ENCODE results near the gene KCTD17.

Gene KCTD17

GRCh38 chr22:37033605-37034430 lies 17.7 kb upstream of the KCTD17 start:
- DNase-seq: no peak
- in situ Hi-C loops (cut with MboI; ENCODE audit: low pct_unique_long_range_greater_than_20kb, low sequenced_read_pairs): no loop called here

GRCh38 chr22:37036655-37037377 lies 14.7 kb upstream of the KCTD17 start:
- in situ Hi-C loops (cut with MboI; ENCODE audit: low pct_unique_long_range_greater_than_20kb, low sequenced_read_pairs): no loop called here

GRCh38 chr22:37037669-37038068 lies 13.9 kb upstream of the KCTD17 start:
- no peak for DNase-seq
- in situ Hi-C loops (cut with MboI; ENCODE audit: low pct_unique_long_range_greater_than_20kb, low sequenced_read_pairs): no loop called here

More at GRCh38 chr22:37036655-37037377, 14.7 kb upstream of the KCTD17 start:
- no peak for DNase-seq

- in situ Hi-C loops (cut with MboI; ENCODE audit: low pct_unique_long_range_greater_than_20kb, low sequenced_read_pairs): no loop called here
- DNase-seq: no peak
These were observed 12.1 kb upstream of the KCTD17 start for GRCh38 chr22:37039466-37039865.

- in situ Hi-C loops (cut with MboI; ENCODE audit: low pct_unique_long_range_greater_than_20kb, low sequenced_read_pairs): no loop called here
- DNase-seq: no peak
These were observed 8.2 kb upstream of the KCTD17 start for GRCh38 chr22:37043209-37043827.

GRCh38 chr22:37043828-37044538 lies 7.6 kb upstream of the KCTD17 start:
- DNase-seq: peak; percentile 68
- in situ Hi-C loops (cut with MboI; ENCODE audit: low pct_unique_long_range_greater_than_20kb, low sequenced_read_pairs): no loop called here

GRCh38 chr22:37044634-37045625 lies 6.6 kb upstream of the KCTD17 start:
- DNase-seq: no peak
- in situ Hi-C loops (cut with MboI; ENCODE audit: low pct_unique_long_range_greater_than_20kb, low sequenced_read_pairs): no loop called here

- DNase-seq: peak; percentile 64
These were observed 5.6 kb upstream of the KCTD17 start for GRCh38 chr22:37045958-37046357.

GRCh38 chr22:37046589-37046988 lies 5.0 kb upstream of the KCTD17 start:
- no peak for DNase-seq
- in situ Hi-C loops (cut with MboI; ENCODE audit: low pct_unique_long_range_greater_than_20kb, low sequenced_read_pairs): no loop called here

More at GRCh38 chr22:37045958-37046357, 5.6 kb upstream of the KCTD17 start:
- in situ Hi-C loops (cut with MboI; ENCODE audit: low pct_unique_long_range_greater_than_20kb, low sequenced_read_pairs): no loop called here

- DNase-seq: no peak
- in situ Hi-C loops (cut with MboI; ENCODE audit: low pct_unique_long_range_greater_than_20kb, low sequenced_read_pairs): no loop called here
These were observed 4.5 kb upstream of the KCTD17 start for GRCh38 chr22:37047006-37047405.

- DNase-seq: no peak
- in situ Hi-C loops (cut with MboI; ENCODE audit: low pct_unique_long_range_greater_than_20kb, low sequenced_read_pairs): no loop called here
These were observed 3.4 kb upstream of the KCTD17 start for GRCh38 chr22:37048133-37048532.

GRCh38 chr22:37049224-37049623 lies 2.3 kb upstream of the KCTD17 start:
- in situ Hi-C loops (cut with MboI; ENCODE audit: low pct_unique_long_range_greater_than_20kb, low sequenced_read_pairs): no loop called here
- no peak for DNase-seq

GRCh38 chr22:37050913-37051312 lies 629 bp upstream of the KCTD17 start:
- in situ Hi-C loops (cut with MboI; ENCODE audit: low pct_unique_long_range_greater_than_20kb, low sequenced_read_pairs): no loop called here
- DNase-seq: no peak

- DNase-seq: no peak
- in situ Hi-C loops (cut with MboI; ENCODE audit: low pct_unique_long_range_greater_than_20kb, low sequenced_read_pairs): no loop called here
These were observed 1.1 kb downstream of the KCTD17 start for GRCh38 chr22:37052386-37053309.

GRCh38 chr22:37053310-37054055 lies 1.9 kb downstream of the KCTD17 start:
- in situ Hi-C loops (cut with MboI; ENCODE audit: low pct_unique_long_range_greater_than_20kb, low sequenced_read_pairs): no loop called here
- no peak for DNase-seq

- in situ Hi-C loops (cut with MboI; ENCODE audit: low pct_unique_long_range_greater_than_20kb, low sequenced_read_pairs): no loop called here
- DNase-seq: no peak
These were observed 2.5 kb downstream of the KCTD17 start for GRCh38 chr22:37054056-37054395.
